ENCODE results near the gene OGA.

The OGA gene

DNA sequence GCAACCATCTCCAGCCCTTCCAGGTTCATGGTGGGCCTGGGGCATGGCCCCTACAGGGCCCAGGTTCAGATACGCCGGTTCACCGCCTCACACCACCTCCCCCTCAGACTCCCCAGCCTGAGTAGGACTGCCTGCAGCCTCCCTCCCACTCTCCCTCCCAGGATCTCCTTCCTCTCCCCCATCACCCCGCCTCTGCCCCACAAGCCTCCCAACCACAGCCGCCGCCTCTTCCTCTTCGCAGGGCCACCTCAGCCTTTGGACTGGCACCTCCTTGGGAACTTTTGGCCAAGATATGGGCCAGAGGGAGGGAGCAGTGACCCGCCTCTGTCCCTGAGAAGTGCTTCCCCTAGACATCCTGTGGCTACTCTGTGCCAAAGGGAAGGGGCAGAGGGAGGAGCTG lies 16.1 kb upstream of the OGA start:
- no peak for DNase-seq

DNA sequence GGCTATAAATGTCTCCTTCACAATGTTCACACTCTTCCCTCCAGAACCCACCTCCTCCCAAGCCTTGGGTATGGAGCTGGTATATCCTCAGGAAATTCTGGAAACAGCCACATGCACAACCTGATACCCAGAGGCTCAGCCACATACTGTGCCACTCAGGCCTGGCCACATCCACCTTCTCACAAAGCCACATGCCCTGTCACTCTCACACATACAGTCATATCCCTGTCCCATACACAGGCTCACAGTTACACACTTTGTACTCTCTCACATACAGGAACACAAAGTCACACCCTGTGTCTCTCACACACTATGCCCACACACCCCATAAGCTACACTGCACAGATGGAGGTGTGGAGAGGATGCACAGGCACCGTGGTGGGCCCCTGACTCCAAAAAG lies 15.2 kb upstream of the OGA start:
- no peak for DNase-seq

DNA sequence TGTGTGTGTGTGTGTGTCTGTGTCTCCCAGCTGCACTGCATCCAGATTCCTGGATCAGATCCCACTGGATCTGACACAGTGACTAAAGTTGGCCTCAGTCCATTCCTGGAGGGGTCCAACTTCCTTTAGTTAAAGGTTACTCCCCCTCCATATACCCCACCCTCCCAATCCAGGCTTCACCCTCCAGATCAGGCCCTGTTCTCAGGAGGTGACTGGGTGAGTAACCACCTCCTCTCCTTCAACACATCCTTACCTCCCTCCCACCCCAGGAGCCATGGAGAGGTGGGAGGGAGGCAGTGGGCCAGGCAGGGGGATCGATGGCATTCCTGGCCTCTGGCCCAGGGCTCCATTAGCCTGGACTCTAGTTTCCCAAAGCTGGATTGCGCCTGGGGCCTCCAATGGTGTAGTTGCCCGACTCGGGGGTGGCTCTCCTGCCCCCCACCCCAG lies 14.1 kb upstream of the OGA start:
- peak; percentile 7 for DNase-seq

GRCh38 chr10:101831169-101831811 lies 13.0 kb upstream of the OGA start:
- DNase-seq = no peak

DNA sequence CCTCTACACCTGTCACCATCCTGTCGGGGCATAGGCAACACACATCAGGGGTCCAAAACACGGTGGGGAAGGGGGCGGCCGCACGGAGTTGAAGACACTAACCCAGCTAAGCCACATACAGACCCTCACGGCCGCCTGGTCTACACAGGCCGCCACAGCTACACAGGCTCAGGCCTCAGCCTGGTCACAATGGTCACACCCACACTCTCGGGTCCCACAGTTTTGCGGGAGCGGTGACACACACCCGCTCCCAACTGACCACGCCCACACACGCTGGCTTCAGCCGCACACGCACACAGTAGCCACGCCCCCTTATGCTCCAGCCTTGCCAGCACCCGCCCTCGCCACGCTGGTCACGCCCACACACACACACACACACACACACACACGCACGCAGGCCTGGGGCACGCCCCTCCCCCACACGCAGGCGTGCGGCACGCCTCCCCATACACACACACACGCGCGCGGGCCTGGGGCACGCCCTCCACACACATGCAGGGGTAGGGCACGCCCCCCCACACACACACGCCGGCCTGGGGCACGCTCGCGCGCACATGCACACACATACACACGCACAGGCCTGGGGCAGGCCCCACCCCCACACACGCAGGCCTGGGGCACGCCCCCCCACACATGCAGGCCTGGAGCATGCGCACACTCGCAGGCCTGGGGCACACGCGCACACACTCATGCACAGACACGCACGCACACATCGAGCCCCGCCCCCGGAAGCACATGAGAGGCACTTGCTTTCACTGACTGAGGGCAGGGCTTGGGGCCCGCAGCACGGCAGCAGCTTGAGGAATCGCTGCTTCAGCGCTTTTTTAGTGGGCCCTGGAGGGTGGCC lies 12.3 kb upstream of the OGA start:
- DNase-seq = peak; percentile 86

DNA sequence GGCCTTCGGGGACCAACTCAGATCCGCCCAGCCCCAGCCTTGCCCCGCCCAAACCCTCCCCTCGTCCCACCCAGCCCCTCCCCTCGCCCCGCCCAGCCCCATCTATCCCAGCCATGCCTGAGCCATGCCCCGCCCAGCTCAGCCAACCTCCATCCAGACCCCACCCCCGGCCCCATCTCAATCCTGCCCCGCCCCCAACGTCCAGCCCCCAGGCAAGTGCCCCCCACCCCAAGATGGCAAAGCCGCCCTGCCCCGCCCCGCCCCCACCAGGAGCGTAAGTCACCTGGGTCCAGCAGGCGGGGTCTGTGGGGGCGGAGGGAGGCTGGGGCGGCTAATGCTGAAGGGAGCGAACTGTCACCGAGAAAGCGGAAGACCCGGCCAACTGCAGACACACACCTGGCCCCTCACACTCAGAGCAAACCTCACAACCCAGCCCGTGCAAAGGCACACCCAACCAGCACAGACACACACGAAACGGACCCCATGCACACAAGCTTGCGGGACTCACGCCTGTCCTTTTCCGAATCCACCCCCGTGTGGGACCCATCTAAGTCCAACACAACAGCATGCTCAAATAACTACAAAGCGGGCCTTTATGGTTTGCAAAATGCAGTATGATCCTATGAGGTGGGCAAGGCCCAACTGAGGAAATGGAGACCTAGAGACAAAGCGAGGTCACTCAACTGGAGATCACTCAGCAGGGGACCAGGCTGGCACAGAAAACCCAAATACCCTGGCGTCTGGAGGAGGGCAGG lies 11.5 kb upstream of the OGA start:
- peak; percentile 79 for DNase-seq

DNA sequence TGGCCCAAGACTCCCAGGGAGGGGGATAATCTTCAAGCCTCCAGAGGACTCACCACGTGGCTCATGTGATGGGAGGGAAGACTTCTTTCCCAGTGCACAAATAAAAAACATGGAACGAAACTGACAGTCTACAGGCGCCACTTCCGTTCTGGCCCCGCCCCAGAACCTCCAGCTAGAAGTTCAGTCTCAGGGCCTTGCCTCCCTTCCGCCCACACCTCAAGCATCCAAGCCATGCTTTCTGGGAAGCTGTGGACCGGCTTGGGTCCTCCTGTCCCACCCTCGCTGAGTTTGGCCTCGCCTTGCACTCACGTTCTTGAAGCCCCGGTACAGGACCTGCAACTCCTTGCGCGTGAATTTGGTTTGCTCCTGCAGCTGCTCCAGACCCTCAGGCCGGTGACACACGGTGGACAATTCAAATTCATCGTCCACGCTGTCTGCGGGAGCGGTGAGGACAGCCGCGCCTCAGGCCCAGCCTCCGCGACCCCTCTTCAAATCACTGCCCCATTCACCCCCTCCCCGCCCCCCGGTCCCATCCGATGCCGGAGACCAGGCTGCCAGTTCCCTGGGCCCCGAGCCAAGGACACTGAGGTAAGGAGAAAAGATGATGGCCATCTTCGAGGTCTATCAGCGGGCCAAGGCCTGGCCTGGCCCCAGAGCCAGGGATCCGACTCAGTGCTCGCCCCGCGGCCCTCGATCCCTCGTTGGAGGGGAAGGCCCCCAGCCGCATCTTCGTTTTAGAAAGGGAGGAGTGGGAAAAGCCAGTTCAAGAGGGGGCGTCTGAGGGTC lies 10.7 kb upstream of the OGA start:
- DNase-seq = no peak

- DNase-seq = no peak
Measured at GRCh38 chr10:101827919-101828600, 9.8 kb upstream of the OGA start.

DNA sequence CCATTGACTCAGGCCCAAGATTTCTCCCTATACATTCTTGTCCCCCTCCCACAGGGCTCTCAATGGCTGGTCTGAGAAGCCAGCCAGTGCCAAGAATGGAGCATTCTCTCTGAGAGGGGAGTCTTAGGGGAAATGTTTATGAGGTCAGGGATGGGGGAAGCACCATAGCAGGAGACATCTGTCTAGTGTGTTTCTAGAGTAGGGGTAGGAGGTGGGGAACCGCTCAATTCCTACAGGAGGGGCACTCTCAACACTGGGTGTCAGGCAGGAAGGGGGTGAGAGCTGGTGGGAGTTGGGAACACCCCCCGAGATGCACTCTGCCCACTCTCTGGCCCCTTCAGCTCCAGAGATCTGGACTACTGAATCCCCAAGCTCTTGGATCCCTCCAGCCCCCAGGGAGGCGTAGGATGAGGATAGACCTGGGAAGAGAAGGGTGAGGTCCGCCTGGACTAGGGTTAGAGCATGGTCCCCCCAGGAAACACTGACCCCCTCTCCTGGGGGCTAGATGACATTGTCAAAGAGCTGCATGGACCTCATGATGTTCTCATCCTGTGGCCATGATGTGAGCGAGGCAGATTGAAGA lies 8.7 kb upstream of the OGA start:
- DNase-seq = no peak

- no peak for DNase-seq
Measured at GRCh38 chr10:101824736-101825135, 6.5 kb upstream of the OGA start.

- peak; percentile 83 for DNase-seq
Measured at GRCh38 chr10:101818872-101819633, 809 bp upstream of the OGA start.

DNA sequence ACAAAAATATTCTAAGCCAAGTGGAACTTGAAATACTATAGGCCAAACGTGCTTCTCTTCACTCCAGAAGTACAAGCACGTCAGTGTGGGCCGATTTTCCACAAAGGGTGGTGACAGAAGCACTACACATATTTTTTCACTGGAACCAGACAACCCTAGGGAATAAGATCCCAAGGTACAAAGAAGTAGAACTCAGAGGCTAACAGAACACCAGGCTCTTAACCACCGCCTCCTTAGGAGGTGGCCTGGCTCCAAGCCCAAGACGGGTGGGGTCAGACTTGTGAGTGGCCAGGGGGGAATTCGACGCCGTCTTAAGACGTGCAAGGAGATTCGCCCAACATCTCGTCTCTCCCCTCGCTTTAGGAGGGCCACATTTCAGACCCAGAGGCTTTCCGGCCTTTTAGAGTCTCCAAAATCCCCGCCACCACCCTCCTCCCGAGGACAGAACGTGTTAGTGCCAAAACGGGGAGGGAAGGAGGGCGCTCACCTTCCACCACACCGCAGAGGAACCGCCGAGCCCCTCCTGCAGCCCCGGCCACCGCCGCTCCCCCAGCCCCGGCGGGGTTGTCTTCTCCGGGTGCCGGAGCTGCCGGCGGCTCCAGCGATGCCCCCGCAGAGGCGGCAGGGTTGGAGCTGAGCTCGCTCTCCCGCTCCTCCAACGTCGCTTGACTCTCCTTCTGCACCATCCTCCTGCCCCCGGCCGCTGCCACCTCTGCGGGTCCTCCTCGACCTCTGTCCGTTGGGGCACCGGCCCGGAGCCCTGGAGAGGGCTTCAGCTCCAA lies 716 bp downstream of the OGA start:
- peak; percentile 64 for DNase-seq

DNA sequence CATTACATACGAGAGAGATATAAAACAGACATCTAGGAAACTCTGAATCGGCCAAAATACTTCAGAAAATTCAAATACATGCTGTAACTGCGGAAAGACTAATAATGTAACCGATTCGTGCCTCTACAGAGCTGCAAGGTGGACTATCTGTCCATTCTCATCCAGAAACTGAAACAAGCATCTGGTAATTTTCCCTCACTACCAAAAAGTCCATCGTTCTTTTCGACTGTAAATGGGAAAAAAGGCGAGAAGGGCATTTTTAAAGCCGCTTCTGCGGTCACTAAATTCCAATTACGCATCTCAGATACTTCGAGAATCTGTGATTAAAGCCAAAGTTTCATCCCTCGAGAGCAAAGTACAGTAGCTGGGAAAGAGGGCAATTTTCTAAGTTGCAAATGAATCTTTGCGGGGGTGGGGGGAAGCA lies 1.3 kb downstream of the OGA start:
- no peak for DNase-seq

DNA sequence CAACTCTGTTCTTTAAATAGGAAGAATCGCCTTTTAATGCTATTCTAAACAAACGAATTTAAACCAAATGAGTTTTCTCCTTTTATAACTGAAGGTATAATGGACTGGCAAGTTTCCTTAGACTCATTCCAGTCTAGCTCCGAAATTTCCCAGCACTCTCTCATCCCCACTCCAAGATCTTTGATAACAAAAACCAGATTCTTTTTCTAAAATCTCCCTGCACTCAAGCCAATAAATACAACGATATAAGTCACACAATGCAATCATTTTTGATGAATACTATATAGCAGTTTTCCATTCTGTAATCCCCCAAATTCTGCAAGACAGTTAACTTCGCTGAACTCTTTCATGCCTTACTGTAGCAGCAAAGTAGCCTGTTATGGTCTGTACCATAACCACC lies 1.9 kb downstream of the OGA start:
- no peak for DNase-seq

DNA sequence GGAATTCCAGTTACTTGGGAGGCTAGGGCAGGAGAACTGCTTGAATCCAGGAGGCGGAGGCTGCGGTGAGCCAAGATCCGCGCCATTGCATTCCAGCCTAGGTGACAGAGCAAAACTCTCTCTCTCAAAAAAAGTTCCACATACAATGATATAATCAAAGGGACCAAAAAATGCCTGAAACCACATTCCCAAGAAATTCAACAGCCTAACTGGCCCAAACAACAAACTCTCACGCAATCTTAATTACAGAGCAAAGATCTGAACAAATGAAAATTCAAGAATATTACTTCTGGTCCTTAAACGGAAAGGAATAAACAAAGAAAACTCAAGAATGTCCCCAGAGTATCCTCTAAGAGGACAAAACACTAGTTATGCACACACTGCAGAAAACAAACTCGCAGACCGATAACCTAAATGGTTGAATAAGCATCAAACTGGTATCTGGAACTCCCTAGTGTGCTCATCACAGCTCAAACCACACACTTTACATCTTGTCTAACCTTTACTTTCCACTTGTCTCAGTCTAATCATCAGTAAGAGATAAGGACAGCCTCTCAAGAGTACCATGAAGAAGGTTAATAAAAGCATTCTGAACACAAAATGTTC lies 3.7 kb downstream of the OGA start:
- DNase-seq = no peak

DNA sequence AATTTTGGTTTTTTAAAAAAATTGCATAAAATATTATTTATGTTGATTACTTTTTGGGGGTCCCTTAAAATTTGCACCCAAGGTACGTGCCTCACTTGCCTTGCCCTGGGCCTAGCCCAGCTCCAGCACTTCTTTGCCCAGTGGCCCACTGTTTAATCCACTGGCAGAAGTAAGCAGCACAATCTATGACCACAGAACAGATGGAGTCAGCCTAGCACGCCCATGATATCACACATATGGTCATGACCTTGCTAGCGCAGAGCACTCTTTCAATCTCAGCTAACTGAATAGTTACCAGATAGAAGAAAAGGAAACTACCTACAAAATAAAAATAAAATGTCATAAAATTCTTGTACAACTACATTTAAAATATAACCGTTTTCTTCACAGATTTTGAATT lies 5.6 kb downstream of the OGA start:
- DNase-seq = no peak

DNA sequence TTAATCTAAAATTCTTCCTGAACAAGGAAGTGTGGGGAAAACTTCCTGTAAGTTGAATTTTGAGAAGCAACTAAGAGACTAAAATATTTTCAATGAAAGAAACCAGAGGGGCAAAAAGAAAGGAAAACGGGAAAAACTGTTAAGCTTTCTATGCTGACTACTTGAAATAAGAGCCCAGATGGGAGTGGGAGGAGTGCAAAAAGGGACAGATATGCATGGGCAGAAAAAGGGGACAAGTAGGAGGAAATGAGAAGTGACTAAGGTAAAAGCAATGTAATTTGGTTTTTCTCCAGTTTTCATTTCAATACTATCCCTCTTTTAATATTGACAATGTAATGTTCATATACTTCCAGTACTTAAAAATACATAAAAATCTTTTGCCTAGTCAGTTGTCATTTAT lies 11.1 kb downstream of the OGA start:
- DNase-seq = no peak

DNA sequence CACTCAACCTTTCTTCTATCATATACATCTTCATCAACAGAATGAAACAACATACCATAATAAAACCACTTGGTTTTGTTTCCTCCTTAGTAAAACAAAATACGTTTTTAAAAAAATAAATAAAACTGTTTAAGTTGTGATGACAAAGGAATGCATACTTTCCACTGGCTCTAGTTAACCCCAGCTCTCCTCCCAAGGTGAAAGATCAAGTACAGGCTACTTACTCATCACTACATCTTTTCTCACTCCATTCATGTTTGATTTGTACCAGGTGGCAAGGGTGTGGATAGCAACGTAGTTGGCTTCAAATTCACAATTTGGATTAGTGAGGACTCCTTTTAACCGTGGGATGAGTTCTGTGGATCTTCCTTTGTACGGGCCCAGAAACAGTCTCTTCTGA lies 14.7 kb downstream of the OGA start:
- no peak for DNase-seq

GRCh38 chr10:101797403-101798059 lies 20.7 kb downstream of the OGA start:
- peak; percentile 4 for DNase-seq
